C1 segment of cervical spinal cord (tissue), 14 donors: Measurements from ENCODE around the gene GPRASP3.
"Not testable (repeated sequence)": the region's sequence is repeated elsewhere in the genome, so short reads cannot be mapped to it uniquely, and the experiment has no call there.

Experiments used
- DNase-seq, 14 donors: peaks; one replicate each; lab custom pipeline; 2025; lab: John Stamatoyannopoulos, UW

Gene GPRASP3, protein sequence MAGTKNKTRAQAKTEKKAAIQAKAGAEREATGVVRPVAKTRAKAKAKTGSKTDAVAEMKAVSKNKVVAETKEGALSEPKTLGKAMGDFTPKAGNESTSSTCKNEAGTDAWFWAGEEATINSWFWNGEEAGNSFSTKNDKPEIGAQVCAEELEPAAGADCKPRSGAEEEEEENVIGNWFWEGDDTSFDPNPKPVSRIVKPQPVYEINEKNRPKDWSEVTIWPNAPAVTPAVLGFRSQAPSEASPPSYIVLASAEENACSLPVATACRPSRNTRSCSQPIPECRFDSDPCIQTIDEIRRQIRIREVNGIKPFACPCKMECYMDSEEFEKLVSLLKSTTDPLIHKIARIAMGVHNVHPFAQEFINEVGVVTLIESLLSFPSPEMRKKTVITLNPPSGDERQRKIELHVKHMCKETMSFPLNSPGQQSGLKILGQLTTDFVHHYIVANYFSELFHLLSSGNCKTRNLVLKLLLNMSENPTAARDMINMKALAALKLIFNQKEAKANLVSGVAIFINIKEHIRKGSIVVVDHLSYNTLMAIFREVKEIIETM

DNA sequence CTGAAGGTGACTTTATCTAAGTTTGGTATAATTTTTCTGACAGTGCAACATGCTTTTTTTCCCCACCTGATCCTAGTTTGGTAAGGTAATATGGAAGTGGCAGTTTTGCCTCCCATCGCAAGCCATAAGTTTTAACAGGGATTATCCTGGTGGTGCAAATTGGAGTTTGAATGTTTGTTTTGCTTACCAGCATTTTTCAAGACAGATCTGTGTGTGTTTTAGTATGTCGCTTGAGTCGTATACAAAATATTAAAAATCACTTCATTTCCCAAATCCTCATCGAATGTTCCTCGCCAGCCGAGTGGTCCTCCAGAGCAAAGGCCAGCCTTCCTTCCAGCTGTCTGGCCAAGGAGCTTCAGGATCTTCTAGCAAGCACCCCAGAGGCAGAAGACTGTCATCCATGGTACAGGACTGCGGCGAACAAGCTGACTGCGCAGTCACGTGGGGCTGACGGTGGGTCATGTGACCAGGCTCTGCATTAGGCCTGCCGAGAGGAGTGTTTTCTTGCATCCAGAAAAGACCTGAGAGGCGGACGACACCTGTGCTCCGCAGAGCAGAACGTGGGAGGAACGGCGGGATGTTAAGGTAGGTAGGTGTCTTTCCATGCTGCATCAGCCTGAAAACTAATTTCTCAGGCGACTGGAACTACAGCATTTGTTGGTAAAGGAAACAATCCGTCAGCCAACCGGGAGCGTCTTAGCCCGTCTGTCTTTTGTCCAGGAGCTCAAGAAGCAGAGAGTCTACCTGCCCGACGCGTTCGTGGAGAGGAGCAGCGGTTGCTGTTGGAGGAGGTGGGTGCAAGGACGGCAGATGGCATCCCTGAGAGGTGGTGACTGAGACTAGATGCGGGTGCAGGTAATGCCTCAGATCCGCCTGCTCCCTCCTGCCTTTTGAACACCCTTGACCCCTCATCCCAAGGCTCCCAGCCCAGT is at the start of gene GPRASP3:
Gene GPRASP3, plus strand, starts transcription at position 507 of the 932 bp plus-strand sequence. CDS start 28,253 bp downstream, outside the sequence.
- peak; percentile 7 to 83 (median 61) for DNase-seq

DNA sequence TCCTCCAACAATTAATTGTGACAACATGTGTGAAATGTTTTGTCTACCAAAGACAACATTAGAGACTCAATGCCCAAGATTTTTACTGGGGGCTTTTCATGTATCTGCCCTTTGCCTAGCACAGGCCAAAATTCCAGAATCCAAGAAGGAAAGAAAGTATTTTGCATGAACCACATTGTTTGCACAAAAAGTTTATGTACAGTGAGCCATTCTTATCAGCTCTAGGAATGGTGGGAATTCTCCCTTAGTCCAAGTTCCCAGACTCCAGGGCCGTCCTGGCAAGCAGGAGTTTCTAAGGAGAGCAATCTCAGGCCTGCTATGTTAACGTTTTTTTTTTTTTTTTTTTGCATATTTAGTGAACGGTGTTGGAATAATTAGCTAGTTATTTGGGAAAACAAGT is 47.7 kb upstream of the GPRASP3 start:
- no peak for DNase-seq

DNA sequence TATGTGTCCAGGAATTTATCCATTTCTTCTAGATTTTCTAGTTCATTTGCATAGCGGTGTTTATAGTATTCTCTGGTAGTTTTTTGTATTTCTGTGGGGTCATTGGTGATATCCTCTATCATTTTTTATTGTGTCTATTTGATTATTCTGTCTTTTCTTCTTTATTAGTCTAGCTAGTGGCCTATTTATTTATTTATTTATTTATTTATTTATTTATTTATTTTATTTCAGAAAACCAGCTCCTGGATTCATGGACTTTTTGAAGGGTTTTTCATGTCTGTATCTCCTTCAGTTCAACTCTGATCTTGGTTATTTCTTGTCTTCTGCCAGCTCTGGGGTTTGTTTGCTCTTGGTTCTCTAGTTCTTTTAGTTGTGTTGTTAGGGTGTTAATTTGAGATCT is 43.1 kb upstream of the GPRASP3 start:
- not testable (repeated sequence) for DNase-seq

DNA sequence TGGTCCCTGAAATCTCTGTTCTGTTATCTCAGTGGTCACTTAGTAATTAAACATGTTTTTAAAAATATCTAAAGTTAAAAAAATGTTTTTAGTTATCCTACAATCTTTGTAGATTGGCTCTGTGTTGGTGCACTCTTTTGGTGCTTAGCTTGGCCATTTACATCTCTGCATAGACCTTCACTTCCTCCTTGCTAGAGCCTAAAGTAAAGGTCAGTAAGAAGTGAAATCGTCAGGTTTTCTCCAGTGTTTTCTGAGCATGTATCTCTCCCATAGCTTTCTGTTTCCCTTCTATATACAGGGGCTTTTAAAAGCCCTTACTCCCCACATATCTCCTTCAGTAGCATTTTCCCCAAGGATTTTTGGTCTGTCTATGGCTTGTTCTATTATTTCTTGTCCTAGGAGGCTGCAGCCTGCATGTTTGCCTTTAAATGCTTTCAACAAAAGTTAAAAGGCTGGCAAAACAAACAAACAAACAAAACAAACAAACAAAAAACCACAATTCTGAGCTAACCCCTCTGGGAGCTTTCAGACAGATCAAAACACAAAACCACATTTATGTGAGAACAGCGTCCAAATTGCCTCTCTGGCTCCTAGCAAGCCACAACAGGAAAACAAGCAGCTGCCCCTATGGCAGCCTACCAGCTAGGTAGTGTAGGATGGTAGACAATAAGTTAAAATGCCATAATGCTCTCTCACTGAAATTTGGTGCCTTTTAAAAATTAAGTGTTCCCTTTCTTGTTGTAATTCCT is 35.6 kb upstream of the GPRASP3 start:
- no peak for DNase-seq

DNA sequence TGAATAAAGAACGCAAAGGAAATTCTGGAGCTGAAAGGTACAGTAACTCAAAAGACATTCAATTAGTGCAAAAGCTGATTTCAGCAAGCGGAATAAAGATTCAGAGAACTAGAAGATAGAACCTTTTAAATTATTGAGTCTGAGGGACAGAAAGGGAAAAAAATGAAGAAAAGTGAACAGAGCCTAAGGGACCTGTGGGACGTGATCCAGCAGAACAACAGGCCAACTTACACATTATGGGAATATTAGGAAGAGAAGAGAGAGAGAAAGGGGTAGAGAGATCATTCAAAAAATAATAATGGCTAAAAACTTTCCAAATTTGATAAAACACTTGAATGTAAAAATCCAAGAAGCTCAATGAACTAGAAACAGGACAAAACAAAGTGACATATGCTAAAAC is 25.8 kb upstream of the GPRASP3 start:
- DNase-seq: no peak

DNA sequence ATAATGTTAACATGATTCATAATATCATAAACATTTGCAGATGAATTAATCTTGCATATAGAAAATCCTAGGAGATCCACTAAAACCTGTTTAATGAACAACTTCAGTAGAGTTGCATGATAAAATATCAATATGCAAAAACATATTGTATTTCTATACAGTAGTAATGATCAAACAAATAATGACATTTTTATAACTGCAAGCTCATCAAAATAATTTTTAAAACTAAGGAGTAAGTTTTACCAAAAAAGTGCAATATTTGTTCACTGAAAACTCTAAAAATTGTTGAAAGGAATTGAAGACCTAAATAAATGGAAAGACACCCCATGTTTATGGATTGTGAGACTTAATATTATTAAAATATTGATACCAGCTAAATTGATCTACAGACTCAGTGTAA is 24.2 kb upstream of the GPRASP3 start:
- no peak for DNase-seq

DNA sequence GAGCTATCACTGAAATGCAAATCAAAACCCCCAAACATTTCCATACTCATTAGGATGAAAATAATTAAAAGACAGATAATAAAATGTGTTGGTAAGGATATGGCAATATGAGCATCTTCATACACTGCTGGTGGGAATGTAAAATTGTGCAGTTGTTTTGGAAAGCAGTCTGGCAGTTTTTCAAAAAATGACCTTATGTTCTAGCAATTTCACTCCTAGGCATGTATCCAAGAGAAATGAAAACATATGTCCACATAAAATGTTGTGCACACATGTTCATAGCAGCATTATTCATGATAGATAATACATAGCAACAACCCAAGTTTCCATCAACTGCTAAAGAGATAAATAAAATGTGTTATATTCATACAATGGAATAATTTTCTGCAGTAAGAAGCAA is 23.0 kb upstream of the GPRASP3 start:
- DNase-seq: no peak

DNA sequence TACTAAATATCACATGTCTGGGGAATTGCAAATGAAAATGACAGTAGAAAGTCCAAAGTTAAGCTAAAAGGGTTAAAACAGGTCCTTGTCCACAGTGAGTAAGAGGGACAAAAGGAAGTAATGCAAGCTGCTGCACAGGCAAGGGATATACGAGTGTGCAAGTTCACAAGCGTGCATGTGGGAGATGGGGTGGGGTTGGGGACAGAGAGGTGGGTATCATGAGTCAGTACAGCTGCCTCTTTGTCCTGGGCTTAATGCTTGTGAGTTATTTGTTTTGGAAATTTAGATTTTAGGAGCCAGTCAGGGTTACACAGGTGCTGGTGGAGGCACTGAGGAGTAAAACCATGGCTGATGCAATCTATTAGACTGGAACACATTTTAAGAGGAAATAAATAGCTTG is 11.6 kb upstream of the GPRASP3 start:
- DNase-seq: no peak

DNA sequence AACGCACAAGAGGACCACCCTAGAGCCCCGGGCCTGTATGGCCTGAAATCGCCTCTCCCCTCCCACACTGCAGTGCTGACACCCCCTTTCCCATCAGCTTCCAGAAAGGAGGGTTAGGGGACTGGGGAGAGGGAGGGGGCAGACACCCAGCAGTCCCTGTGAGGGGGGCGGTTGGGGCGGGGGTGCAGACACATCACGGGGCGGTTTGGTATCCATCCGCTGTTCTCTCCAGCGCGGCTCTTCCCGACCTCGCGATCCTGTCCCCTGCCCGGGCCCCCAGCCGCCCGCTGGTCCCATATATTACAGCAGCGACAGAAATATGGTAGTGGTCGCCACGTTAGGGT is 8.7 kb upstream of the GPRASP3 start:
- peak in 1 of 14 donors; percentile 39 for DNase-seq

DNA sequence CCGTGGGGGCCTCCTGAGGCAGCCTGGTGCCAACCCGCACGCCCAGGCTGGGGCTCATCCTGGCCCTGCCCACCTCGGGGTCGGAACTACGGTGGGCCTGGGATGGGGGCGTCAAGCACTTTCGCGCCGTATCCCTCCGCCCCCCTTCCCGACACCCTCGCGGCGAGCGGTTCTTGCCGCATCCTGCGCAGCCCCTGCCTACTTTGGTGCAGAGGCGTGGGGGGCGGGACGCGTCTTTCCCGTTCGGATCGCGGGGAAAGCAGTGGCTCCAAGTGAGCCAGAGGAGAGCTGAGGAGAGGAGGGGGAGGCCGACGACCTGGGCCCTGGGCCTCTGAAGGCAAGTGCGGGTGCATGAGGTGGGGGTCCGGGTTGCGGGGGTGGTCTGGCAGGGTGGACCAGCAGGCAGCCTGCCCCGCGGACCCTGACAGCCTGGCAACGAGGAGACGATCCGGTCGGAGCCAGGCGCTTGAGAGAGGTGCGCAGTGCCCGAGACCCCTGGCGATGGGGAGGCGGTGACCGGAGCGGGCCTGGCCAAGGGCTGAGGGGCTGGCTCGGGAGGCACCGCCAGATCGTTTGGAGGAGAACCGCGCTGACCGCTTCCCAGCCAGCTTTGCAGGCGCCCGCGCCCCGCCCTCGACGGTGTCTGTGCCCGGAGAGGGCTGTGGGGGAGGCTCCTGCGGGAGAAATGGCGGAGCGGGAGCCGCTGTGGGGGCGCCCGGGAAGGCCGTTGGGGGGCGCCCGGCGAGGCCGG is 8.2 kb upstream of the GPRASP3 start, which contains the start of gene GPRASP2:
Gene GPRASP2, plus strand, starts transcription at position 233 of the 751 bp plus-strand sequence. CDS start 2,422 bp downstream, outside the sequence.
- peak in 10 of 14 donors; percentile 5 to 55 (median 30) for DNase-seq

DNA sequence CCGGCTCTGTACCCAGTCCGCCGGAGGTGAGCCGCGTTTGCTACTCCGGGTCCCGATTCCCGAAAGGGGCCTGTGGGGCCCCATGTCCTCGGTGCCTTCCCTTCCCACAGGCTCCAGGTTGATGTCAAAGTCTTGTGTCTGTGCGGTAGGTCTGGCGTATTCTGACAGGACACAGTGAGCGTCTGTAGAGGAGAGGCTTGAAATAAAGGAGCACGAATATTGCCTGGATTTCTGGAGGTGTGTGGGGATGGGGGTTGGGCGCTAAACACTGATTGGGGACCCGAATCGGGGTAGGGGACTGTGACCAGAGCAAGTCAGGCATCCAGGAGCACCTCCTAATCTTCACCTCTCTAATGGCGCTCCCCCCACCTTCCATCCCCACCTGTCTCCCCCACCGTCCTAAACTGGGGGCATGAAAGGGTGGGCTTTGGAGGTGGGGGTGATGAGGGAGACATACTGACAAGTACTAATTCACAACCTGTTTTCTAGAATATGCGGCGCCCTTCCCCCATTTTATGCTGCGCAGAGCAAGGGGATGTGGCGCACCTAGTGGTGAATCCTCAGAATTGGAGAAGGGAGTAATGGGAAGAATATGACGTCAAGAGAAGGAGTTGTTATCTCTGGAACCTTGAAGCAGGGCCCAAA is 7.4 kb upstream of the GPRASP3 start:
- peak in 13 of 14 donors; percentile 2 to 79 (median 38) for DNase-seq

DNA sequence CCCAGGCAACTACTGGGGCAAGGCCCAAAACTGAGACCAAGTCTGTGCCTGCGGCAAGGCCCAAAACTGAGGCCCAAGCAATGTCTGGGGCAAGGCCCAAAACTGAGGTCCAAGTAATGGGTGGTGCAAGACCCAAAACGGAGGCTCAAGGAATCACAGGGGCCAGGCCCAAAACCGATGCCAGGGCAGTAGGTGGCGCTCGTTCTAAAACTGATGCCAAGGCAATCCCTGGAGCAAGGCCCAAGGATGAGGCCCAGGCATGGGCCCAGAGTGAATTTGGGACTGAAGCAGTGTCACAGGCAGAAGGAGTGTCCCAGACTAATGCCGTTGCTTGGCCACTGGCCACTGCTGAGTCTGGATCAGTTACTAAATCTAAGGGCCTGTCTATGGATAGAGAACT is 5.5 kb upstream of the GPRASP3 start:
- peak in 1 of 14 donors; percentile 3 for DNase-seq

DNA sequence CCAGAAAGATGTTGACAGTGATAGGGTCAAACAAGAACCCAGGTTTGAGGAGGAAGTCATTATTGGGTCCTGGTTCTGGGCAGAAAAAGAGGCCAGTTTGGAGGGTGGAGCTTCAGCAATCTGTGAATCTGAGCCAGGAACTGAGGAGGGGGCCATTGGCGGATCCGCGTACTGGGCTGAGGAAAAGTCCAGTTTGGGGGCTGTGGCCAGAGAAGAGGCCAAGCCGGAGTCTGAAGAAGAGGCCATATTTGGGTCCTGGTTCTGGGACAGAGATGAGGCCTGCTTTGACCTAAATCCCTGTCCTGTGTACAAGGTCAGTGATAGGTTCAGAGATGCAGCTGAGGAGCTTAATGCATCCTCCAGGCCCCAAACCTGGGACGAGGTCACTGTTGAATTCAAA is 4.6 kb upstream of the GPRASP3 start:
- no peak for DNase-seq

DNA sequence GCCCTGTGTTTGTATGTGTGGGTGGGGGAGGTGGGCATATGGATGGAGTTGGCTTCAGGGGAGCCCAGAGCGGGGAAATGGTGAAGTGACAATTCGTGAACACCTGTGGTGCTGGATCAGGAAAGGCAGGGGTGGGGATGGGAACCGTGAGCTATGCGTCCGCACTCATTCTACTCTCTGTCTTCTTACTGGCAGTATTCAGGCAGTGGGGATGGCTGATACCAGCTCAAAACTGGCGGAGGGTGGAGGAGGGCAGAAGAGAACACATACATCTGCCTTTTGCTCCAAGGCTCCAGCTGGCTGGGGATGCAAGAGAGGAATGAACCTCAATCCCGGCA is 595 bp downstream of the GPRASP3 start:
- DNase-seq: not testable (repeated sequence)

DNA sequence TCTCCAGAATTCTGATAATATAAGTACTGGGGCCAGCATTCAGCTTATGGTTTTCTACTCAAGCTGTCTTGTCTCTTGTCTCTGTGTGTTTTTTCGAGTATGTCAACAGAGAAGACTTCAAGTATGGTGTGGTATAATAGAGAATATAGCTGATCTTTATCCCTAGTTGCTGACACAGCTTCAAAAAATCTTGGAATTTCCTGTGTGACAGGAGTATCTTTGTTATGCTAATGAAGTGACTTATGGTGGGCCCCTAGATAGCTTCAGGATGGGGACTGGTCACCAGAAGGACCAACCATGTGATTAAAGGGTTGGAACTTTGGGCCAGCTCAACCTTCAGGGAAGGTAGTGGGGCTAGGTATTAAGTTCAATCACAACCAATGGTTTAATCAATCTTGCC is 2.9 kb downstream of the GPRASP3 start:
- no peak for DNase-seq

DNA sequence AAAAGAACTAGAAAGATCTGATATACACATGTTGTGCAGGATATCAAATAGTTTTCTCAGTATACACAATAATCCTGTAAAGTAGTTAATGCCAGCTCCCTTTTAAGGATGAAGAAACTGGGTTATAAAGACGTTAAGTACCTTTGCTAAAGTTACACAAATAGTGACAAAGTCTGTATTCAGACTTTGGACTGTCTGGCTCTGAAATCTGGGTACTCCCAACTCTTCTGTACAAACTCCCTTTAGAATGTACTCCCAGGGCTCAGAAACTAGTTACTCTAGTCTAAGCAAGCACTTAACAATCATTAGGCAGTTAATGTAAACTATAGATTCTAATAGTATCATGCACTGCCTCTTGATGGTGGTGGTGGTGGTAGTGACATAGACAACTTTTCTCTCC is 7.2 kb downstream of the GPRASP3 start:
- DNase-seq: no peak

DNA sequence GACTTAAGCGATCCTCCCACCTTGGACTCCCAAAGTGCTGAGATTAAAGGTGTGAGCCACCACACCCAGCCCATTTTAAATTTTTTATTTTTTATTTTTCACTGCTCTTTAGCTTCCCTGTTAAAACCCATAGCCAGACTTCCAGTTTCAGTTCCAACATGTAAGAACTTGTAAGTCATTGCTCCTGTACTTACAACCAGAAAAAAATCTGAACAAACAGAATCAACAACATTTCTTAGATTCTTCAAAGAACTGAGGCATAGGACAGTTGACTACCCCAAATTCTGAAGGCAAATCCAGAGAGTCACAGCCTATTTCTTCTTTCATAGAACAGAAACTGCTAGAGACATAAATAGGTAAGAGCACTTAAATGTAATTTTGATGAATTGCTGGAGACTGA is 8.1 kb downstream of the GPRASP3 start:
- no peak for DNase-seq

DNA sequence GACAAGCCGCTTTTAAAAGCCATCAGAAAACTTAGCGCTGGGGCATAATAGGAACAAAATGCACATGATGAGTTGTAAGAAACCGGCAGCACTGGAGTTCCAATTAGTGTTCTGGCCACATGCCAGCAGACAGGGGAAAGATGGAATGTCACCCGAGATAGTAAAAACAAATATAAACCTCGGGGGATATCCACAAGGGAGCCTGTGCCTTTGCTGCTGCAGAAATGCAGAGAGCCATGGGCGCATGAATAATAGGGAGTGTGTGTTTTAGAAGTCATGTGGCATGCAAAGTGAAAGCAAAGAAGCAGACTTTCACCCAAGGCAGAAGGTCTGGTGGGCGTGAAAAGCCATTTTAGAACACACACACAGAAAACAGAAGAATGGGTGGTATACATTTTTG is 19.1 kb downstream of the GPRASP3 start:
- DNase-seq: no peak

DNA sequence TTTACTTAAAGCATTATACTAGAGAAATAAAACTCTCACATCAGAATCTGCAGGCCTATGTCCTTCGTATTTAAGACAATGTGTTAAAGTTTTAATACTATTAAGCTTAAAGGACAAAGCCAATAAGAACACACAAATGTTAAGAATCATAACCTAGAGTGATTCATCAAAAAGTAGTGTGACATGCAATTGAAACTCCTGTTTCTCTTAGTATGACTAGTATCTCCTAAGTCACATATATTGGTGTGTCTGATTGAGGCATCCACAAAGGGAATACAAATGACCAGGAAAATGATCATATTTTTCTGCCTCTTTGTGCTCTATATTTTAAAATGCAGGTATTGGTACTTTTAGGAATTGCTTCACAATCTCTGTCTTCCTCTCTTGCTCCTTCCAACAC is 23.8 kb downstream of the GPRASP3 start:
- no peak for DNase-seq

DNA sequence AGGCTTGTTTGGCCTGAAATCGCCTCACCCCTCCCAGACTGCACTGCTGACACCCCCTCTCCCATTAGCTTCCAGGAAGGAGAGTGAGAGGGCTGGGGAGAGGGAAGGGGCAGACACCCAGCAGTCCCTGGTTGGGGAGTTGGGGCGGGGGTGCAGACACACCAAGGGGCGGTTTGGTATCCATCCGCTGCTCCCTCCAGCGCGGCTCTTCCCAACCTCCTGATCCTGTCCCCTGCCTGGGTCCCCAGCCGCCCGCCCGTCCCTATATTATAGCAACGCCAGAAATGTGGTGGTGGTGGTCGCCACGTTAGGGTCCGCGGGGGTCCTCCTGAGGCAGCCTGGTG is 24.9 kb downstream of the GPRASP3 start:
- no peak for DNase-seq
